Measurements from ENCODE around the gene AVL9.
"Not testable (repeated sequence)": the region's sequence is repeated elsewhere in the genome, so short reads cannot be mapped to it uniquely, and the experiment has no call there.

Gene AVL9

GRCh38 chr7:32636725-32637462 lies 141.6 kb downstream of the AVL9 start:
- not testable (repeated sequence) for H3K9me3 Mint-ChIP-seq; ATAC-seq (replicated peaks); H3K27ac Mint-ChIP-seq; DNase-seq; H3K27me3 Mint-ChIP-seq; H3K4me3 Mint-ChIP-seq
- Mint-ChIP-seq H3K36me3 (peaks cover 10% of the 10 kb centered on the region in 2 donors), H3K4me1 (peaks cover 18 to 37% of the 10 kb centered on the region in 2 donors)

- peaks cover 11 to 16% of the 10 kb centered on the region in 2 donors for H3K36me3 Mint-ChIP-seq
- not testable (repeated sequence) for H3K9me3 Mint-ChIP-seq; DNase-seq; ATAC-seq (replicated peaks); H3K4me3 Mint-ChIP-seq; H3K27me3 Mint-ChIP-seq
- H3K27ac Mint-ChIP-seq = peak overlapping the region; percentile 65
- H3K4me1 Mint-ChIP-seq = peaks cover 18 to 37% of the 10 kb centered on the region in 2 donors
These were observed 142.3 kb downstream of the AVL9 start for GRCh38 chr7:32637611-32638010.
